Measurements from ENCODE around the gene APOLD1.

The APOLD1 gene

GRCh38 chr12:12770262-12770661, 15.2 kb upstream of the APOLD1 start:
- TF ChIP-seq, protein P1, sequence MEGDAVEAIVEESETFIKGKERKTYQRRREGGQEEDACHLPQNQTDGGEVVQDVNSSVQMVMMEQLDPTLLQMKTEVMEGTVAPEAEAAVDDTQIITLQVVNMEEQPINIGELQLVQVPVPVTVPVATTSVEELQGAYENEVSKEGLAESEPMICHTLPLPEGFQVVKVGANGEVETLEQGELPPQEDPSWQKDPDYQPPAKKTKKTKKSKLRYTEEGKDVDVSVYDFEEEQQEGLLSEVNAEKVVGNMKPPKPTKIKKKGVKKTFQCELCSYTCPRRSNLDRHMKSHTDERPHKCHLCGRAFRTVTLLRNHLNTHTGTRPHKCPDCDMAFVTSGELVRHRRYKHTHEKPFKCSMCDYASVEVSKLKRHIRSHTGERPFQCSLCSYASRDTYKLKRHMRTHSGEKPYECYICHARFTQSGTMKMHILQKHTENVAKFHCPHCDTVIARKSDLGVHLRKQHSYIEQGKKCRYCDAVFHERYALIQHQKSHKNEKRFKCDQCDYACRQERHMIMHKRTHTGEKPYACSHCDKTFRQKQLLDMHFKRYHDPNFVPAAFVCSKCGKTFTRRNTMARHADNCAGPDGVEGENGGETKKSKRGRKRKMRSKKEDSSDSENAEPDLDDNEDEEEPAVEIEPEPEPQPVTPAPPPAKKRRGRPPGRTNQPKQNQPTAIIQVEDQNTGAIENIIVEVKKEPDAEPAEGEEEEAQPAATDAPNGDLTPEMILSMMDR (IDR thresholded peaks at IDR 0.05; ENCODE audit: insufficient read depth, low read depth, low read length, missing control alignments) = no peak
- H3K4me3 ChIP-seq (ENCODE audit: low read length) = no peak overlapping the region
- no peak for DNase-seq (ENCODE audit: low read depth)

DNA sequence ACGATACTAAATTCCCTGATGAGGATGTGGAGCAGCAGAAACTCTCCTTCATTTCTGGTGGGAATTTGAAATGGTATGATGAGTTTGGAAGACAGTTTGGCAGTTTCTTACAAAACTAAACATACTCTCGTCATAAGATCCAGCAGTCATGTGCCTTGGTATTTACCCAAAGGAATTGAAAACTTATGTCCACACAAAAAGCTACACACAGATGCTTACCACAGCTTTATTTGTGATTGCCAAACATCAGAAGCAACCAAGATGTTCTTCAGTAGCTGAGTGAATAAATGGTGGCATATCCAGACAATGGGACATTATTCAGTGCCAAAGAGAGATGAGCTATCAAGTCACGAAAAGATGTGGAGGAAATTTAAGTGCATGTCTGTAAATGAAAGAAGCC, 10.7 kb upstream of the APOLD1 start:
- no peak overlapping the region for H3K4me3 ChIP-seq (ENCODE audit: low read length)
- TF ChIP-seq, protein P1 (IDR thresholded peaks at IDR 0.05; ENCODE audit: insufficient read depth, low read depth, low read length, missing control alignments) = no peak
- DNase-seq (ENCODE audit: low read depth) = no peak

DNA sequence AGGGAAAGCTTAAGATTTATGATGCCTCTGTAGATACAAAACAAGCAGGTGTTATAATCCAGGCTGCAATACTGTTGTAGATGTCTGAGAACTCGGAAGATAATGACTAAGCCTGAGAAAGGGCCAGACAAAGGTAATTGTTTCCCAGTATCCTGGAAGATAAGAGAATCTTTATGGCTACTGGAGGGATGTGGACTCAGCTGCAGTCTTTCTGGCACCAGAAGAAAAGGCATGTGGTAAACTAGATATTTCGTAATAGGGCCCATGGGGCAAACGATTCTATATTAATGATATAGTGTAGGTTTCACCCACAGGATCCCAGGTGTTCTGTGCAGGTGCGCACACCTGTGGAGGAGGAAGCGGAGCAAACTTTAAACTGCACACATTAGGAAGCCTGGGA, 9.2 kb upstream of the APOLD1 start:
- DNase-seq (ENCODE audit: low read depth) = peak; percentile 61
- TF ChIP-seq, protein P1 (IDR thresholded peaks at IDR 0.05; ENCODE audit: insufficient read depth, low read depth, low read length, missing control alignments) = no peak
- no peak overlapping the region for H3K4me3 ChIP-seq (ENCODE audit: low read length)

- no peak for DNase-seq (ENCODE audit: low read depth)
- no peak overlapping the region for H3K4me3 ChIP-seq (ENCODE audit: low read length)
- TF ChIP-seq, protein P1 (IDR thresholded peaks at IDR 0.05; ENCODE audit: insufficient read depth, low read depth, low read length, missing control alignments) = no peak
Measured at GRCh38 chr12:12777092-12777491, 8.4 kb upstream of the APOLD1 start.

GRCh38 chr12:12779007-12779406, 6.5 kb upstream of the APOLD1 start:
- TF ChIP-seq, protein P1 (IDR thresholded peaks at IDR 0.05; ENCODE audit: insufficient read depth, low read depth, low read length, missing control alignments) = no peak
- no peak for DNase-seq (ENCODE audit: low read depth)
- no peak overlapping the region for H3K4me3 ChIP-seq (ENCODE audit: low read length)

DNA sequence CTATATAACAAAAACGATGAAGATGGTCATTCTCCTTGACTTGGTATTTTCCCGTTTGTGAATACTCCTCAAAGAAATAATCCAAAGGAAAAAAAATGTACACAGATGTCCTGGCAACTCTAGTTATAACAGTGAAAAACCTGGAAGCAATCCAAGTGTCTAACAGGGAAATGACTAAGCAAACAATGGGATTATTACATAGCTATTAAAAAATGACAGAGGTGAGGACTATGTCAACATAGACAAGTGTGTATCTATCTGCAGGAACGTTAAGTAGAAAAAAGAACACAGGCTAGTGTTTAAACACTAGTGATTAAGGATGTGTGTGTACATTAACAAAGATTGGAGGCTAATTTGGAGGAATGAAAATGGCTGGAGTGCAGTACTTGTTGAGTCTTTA, 5.9 kb upstream of the APOLD1 start:
- DNase-seq (ENCODE audit: low read depth) = peak; percentile 94
- TF ChIP-seq, protein P1 (IDR thresholded peaks at IDR 0.05; ENCODE audit: insufficient read depth, low read depth, low read length, missing control alignments) = no peak
- H3K4me3 ChIP-seq (ENCODE audit: low read length) = no peak overlapping the region

DNA sequence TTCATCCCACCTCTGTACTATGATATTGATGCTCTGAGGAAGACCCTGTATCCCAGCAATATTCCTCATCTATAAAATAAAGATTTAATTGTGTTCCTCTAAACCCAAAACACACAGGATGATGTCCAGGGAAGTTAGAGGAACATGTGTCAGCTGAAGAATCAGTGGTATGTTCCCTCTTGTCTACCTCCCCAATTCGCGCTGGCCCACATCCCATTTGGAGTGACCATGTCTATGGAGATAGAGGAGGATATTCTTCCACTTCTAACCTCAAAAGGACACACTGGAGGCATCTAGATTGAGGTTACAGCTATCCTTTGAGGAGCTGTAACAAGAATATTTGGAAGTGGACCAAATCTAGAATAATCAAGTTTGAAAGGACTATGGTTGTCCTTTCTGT, 1.3 kb upstream of the APOLD1 start:
- no peak overlapping the region for H3K4me3 ChIP-seq (ENCODE audit: low read length)
- no peak for DNase-seq (ENCODE audit: low read depth)
- TF ChIP-seq, protein P1 (IDR thresholded peaks at IDR 0.05; ENCODE audit: insufficient read depth, low read depth, low read length, missing control alignments) = no peak
